ENCODE data around the gene SAP25.

SAP25 gene

DNA sequence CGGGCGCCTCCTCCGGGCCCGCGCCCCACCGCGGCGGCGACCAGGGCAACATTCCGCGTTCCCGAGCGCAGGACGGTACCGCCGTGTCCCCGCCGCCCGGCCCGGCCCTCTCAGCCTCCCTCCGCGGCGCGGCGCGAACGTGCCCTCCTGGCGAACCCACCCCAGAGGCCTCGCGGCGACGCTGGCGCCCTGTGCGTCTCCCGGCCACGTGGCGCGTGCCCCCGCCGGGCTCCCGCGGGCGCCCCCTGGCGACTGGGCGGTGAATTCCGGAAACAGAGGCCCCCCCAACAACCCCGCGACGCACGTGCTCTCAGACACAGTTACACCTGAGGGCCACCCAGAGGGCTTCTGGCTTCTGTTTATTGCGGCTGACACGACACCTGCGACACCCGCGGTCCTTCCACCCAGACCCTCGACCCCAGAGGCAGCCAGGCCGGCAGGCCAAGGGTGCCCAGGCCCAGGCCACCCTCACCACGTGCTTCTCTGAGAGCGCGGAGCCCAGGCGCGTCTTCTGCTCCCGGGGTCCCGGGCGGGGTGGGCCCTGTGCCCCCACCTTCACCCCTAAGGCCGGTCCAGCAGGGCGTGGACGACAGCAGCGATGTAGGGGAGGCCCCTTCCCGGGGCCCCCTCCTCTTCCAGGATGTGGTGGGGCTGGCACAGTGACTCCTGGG lies at the start of gene SAP25:
Gene SAP25 (minus strand): TSS at position 210 of the 671 bp plus-strand sequence. CDS start 158 bp downstream, at position 52.
- no peak for DNase-seq

DNA sequence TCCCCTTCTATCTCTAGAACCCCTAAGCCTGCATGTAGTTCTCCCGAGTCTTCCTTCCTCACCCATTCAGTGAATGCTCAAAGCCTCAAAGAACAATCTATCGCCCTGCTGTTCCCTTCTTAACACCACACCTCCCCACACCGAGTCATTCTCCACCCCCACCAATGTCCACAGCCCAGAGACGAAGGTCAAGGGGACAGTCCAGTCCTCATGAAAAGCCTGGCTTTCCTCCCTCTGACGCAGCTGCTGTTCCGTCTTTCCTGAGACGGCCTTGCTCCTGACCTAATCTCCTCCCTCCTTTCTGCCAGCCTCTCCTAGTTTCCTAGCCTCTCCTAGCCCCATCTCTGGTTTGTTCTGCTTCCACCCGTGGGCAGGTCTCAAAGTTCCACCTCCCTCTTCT lies 47.9 kb upstream of the SAP25 start:
- no peak for DNase-seq

DNA sequence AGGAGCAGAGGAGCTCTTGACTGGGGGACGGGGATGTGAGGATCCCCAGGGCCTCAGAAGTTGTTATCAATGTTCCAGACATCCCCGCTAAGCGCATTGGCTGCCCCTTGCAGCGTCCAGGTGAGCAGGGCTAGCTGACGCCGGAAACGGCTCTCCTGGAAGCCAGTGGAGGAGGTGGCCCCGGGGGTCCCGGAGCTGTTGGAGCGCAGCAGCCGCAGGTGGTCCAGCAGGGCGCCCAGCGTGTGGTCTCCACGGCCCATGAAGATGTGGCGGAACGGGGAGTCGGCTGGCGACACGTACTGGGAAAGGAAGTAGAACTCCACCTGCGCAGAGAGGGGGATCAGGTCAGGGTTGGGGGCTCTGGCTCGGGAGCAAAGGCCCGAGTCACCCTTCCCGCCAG lies 47.1 kb upstream of the SAP25 start:
- no peak for DNase-seq

DNA sequence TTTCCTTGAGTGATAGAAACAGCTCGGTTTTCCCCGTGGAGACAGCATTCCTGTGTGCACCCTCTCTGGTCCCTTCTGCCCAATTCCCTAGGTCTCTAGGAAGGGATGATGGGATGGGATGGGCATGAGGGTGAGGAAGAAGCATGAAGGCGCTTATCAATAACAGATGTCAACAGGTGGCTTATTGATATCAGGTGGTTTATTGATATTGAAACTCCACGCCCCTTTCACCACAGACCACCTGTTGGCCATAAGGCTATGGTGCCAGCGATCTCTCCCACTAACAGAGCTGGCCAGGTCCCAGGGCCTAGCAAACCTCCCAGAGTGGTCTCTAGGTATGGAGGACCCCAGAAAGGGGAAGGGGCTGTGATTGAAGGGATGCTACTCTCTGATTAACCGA lies 46.5 kb upstream of the SAP25 start:
- no peak for DNase-seq

DNA sequence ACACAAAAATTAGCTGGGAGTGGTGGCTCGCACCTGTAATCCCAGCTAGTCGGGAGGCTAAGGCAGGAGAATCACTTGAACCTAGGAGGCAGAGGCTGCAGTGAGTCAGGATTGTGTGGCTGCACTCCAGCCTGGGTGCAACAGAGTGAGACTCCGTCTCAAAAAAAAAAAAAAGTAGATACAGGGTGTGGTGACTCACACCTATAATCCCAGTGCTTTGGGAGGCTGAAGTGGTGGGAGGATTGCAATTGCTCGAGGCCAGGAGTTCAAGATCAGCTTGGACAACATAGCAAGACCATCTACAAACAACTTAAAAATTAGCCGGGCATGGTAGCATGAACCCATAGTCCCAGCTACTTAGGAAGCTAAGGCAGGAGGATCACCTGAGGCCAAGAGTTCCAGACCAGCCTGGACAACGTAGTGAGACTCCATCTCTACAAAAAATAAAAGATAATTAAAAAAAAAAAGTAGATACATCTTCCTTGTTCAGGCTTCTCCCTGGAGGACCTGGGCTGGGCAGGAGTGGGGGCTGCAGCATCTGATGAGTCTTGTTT lies 40.7 kb upstream of the SAP25 start:
- no peak for DNase-seq

DNA sequence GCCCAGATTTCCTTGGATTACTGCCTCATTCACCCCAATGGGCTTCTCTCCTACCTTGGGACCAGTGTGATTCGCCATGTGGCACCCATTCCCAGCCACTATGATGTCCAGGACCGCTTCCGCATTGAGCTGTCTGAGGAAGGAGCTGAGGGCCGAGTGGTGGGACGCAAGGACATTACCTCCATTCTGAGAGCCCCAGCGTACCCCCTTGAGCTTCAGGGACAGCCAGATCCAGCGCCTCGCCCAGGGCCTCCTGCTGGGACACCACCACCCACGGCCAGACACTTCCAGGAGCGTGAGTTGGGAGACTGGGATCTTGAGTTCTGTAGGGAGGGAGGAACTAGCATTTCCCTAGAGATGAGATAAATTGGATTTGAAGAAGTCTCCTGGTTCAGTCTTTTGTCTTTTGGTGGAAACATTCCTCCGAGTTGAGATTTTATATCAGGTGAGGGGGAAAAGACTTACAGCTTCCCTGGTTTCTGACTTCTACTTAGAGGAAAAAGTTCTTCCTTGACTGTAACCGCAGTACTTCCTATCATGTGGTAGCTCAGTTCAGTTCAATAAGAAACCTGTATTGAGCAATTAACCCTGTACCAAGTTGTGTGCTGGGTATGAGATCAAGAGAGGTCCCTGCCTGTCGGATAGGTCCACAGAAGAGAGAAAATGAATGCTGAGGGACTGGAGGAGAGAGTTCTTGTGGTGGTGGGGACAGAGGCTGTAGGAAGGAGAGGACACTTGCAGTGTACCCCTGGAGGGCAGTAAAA lies 39.9 kb upstream of the SAP25 start:
- DNase-seq, result no peak

DNA sequence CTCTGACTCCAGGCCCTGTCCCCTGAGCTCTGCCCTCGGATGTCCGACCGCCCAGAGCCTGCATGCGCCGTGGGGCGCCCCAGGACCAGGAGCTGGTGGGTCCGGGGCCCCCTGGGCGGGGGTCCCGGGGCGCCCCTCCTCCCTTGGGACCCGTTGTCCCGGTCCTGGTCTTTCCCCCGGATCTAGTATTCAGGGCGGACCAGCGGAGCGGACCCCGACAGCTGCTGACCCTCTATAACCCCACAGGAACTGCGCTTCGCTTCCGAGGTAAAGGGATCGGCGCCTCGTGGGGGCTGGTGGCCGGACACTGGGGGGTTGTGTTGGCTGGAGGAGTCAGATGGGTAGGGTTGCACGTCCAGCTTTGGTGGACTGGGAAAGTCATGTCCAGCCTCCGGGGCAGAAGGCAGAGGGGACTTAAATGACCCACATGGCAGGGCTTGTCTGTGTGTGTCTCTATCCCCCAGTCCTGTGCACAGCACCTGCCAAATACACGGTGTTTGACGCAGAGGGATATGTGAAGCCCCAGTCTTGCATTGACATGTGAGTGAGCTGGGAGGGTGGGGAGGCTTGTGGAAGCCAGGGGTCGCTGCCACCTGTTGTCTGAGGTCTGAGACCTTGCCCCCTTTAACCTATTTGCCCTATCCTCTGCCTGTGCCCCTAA lies 39.2 kb upstream of the SAP25 start:
- no peak for DNase-seq

DNA sequence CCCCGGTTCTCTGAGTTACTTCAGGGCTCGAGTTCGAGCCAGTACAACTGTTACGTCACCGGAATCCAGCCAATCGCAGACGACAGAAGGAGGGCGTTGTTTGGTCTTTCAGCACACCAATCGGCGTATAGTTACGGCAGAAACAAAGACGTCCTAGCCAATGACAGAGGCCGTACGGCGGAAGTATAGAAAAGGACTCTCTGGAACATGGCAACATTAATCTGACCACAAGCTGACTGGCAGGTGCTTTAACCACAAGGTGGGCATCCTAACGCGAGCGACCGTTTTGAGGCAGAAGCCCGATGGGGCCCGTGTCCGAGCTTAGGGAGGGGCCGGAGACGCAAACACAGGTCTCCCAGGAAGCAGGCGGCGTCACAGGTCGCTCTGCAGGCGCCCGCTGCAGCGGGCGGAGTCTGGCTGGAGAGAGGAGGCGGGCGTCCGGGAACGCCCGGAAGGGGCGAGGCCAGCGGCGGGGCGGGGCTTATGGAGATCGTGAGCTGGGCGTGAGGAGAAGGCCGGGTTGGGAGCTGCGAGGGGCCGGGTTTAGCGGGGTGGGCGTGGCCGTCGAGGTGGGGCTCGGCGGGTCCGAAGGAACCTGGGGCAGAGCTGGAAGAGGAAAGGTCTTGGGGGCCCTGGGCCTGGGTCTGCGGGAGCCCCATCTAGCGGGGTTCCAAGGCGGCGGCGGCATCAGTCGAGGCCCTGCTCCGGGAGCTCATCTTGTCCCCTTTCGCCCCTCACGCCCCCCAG lies 38.5 kb upstream of the SAP25 start, which contains the start of gene MOSPD3:
Gene MOSPD3 (plus strand): TSS at position 558 of the 747 bp plus-strand sequence. CDS start 252 bp downstream, outside the sequence.
- peak; percentile 99 for DNase-seq

DNA sequence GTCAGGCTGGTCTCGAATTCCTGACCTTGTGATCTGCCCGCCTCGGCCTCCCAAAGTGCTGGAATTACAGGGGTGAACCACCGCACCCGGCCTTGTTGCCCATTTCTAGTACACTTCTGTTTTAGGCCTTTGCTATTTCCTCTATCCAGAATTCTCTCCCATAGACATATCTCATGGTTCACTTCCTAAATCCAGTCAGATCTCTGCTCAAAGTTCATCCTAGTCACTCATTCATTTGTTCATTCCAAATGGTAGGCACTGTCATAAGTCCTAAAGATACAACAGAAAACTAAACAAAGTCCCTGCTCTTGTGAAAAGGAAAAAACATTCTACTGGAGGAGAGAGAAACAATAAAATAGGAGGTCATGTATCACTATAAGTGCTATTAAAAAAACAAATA lies 36.3 kb upstream of the SAP25 start:
- DNase-seq, result no peak

DNA sequence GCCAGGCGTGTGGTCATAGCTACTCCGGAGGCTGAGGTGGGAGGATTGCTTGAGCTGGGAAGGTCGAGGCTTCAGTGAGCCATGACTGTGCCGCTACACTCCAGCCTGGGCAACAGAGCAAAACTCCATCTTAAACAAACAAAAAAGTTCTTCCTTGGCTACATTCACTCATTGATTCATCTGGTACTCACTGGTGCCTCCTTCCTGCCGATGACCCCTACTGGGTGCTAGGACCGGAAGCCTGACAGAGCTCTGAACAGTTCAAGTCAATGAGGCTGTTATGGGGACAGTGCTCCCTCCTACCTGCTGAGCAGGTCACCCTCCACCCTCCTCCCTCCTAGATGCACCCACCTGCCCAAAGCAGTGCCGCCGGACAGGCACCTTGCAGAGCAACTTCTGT lies 33.4 kb upstream of the SAP25 start:
- no peak for DNase-seq

DNA sequence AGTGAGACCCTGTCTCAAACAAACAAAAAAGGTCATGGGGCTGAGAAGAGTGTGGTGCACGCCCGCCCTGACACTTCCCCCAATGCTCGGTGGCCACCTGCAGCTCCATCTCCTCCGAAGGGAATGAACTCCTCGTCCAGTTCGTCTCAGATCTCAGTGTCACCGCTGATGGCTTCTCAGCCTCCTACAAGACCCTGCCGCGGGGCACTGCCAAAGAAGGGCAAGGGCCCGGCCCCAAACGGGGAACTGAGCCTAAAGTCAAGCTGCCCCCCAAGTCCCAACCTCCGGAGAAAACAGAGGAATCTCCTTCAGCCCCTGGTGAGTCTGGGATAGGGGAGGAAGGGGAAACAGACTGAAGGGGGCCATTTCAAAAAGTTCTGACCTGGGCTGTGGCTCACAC lies 32.6 kb upstream of the SAP25 start:
- DNase-seq, result no peak

DNA sequence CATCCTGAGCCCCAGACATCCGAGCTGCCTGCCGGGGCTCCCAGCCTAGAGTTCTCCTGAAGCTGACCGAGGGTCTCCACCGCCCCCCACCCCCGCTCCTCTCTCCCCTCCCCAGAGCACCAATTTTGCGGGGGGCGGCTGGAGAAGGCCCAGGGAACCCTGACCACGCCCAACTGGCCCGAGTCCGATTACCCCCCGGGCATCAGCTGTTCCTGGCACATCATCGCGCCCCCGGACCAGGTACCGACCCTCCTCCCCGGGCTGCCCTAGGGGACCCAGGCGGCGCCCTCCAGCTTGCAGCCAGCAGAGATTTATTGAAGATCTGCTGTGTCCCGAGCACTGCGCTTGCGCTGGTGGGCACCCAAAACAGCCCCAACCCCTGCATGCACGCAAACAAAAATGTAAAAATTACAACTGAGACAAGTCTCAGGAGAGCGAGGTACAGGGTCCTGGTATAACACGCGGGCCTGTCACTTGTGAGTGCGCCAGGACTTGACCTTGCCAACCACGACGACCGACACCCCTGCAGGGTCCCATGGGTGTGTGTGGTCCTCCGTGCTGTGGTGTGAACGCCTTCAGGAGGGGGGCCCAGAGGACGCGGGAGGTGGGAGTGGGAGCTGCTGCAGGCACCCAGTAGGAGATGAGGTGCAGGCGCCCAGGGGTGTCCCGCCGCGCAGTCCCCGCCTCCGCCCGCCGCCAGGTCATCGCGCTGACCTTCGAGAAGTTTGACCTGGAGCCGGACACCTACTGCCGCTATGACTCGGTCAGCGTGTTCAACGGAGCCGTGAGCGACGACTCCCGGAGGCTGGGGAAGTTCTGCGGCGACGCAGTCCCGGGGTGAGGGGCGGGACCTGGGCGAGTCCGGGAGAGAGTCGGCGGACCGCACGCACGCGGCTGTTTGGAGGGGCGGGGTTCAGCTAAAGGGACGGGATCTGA lies 31.5 kb upstream of the SAP25 start:
- peak; percentile 70 for DNase-seq

DNA sequence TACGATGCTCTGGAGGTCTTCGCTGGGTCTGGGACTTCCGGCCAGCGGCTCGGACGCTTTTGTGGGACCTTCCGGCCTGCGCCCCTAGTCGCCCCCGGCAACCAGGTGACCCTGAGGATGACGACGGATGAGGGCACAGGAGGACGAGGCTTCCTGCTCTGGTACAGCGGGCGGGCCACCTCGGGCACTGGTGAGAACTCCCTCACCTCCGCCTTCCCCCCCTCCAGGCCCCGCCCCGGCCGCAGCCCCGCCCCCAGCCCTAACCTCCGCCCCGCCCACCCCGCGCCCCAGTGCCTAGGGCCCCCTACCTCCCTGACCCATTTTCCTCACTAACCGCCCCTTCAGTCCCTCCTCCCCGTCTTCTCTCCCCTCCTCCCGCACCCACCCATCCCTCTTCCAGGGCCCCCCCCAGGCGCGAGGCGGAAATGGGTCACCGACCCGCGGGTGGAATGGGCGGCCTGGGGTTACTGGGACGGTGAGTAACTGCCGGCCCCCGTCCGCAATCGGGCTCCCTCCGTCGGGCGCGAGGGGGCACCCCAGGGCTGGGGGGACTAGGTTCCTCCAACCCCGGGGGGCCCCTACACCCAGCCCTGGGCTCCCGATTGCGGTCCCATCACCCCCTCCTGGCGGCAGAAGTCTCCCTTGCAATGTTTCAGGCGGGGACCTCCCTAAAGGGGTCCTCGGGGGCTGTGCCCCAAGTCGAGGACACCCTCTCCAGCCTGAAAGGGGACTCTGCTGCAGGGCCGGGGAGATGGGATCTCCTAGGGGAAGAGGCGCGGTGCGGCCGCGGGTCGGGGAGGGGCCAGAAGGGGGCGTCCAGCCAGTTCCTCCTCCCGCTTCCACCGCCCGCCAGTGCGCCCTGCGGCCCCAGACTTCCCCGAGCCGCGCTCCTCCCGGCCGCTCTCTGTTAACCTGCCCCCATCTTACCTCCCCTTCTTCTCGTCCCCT lies 30.6 kb upstream of the SAP25 start:
- DNase-seq, result peak; percentile 87

DNA sequence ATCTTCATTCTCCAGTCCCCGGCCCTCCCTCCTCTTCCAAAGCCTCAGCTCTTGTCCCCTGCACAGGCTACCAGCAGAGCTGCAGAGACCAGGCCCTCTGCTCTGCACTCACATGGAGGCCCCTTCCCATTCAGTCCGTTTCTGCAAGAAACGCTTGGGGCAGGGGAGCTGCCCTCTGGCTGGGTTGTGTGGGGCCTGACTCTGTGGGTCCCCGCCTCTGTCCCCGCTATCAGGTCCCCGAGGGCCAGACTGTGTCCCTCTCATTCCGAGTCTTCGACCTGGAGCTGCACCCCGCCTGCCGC lies 30.0 kb upstream of the SAP25 start:
- no peak for DNase-seq

DNA sequence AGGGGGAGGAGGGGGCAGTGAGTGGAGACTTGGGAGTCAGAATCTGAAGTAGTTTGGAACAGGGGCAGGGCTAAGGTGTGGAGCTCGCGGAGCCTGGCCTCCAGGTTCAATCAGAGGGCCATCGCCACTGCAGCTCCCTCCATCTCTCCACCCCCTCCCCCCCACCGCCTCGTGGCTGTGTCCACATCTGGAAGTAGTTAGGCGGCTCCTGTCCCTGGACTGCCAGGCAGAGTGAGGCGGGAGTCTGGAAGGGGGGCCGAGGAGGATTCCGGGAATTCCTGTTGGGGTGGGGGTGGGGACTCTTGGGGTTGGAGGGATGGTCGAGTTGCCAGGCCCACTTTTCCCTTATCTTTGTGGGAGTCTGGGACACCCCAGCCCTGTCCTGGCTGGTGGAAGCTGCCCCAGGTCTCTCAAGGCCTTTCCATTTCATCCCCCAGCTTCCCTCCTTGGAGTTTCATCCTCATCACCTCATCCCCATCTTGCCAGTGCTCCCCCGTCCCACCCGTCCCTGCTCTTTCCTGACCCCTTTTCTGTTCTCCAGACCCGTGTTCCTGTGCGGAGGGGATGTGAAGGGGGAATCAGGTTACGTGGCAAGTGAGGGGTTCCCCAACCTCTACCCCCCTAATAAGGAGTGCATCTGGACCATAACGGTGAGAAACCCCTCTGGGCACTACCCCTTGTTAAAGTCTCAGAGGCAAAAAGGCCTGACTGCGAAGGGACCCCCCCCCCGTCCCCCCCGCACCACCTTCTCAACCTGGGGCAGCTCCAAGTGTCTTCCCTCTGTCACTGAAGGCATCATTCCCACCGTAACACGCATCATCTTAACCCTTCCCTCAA lies 29.4 kb upstream of the SAP25 start:
- no peak for DNase-seq

DNA sequence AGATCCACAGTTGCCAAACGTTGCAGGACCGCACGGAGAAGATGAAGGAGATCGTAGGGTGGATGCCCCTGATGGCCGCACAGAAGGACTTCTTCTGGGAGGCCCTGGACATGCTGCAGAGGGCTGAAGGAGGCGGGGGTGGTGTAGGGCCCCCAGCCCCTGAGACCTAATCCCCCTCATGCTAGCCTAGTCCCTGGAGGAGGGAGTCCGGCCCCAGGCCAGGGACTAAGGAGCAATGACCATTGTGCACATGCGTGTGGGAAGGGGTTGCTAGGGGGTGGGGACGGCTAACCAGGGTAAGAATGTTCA lies 27.0 kb upstream of the SAP25 start:
- DNase-seq, result no peak

DNA sequence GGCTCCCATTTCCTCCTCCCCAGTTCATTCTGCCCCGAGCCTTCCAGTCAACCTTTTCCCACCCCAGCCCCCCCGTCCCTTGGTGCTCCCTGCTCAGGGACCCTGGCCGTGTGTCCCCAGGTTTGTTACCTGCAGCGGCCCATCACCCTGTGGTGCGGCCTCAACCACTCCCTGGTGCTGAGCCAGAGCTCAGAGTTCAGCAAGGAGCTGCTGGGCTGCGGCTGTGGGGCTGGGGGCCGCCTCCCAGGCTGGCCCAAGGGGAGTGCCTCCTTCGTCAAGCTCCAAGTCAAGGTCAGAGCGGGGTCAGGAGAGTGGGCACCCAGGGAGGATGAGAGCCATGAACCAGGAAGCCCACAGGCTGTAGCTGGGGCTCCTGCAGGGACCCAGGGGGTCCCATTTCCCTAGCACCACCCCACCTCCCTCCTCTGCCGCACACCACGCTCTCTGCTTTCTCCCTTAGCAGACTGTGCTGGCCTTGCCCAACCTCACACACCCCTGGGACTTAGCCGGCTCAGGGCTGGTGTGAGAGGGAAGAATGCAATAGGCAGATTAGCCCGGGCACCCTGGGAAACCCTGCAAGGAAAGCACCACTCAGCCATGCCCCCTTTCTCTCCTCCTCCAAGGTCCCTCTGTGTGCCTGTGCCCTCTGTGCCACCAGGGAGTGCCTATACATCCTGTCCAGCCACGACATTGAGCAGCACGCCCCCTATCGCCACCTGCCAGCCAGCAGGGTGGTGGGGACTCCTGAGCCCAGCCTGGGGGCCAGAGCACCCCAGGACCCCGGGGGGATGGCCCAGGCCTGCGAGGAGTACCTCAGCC lies 26.4 kb upstream of the SAP25 start:
- no peak for DNase-seq

DNA sequence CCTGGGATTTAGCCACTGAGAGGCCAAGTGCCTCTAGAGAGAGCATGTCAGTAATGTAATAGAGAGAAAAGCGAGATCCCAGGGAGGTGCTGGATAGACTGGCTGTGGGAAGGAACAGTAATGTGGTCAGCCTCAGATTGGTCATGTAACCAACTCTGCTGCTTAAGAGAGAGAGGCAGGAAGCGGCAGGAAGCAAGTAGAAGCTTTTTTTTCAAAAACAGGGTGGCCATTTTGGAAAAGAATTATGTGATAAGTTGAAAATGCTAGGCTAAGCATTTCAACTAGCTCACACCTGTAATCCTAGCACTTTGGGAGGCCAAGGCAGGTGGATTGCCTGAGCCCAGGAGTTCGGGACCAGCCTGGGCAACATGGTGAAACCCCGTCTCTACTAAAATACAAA lies 24.7 kb upstream of the SAP25 start:
- no peak for DNase-seq

DNA sequence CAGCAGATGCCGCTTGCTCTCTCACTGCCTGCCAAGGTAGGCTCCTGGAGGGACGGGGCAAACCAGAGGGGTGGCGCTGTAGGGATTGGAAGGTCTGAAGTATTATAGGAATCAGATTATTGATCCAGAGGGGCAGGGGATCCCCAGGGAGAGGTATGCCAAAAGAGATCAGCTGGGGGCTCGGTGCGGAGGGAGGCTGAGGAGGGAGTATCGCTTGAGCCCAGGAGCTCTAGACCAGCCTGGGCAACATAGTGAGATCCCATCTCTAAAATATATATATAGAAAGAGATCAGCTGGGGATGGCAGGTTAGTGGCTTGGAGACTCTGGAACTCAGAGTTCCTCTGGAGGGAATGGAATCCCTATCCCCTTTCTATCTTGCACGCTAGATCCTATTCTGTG lies 21.5 kb upstream of the SAP25 start:
- no peak for DNase-seq
